Measurements from ENCODE around the gene AK8. TPM values are rescaled to one million over a fixed set of nuclear protein-coding genes. Genes with fewer than 3 reads are reported as not detected.

AK8 gene
- total and polyA plus RNA-seq, 2 of the 4 experiments (the other 2 are of a cell fraction): under 0.01 to 0.09 TPM

DNA sequence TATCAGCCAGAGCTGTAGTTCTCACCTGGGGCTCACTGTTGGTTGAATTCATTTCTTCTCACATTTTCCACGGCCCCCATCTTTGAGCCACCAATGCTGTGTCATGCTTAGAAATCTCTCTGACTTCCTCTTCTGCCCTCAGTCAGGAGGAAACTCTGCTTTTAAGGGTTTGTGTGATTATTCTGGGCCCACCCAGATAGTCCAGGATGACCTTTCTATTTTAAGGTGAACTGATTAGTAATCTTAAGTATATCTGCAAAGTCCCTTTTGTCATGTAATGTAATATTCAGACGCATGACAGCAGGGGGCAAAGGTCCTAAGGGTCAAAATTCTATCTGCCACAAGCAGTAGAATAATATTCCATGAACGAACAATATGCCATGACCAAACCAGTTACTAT, 88.4 kb downstream of the AK8 start:
- no peak for DNase-seq
- no peak for TF ChIP-seq SMC3 (IDR thresholded peaks at IDR 0.05; ENCODE audit: low read depth, low read length)
- no peak for TF ChIP-seq CEBPB (IDR thresholded peaks at IDR 0.05; ENCODE audit: low read depth, low read length)
- no peak for TF ChIP-seq BHLHE40 (IDR thresholded peaks at IDR 0.05; ENCODE audit: low read depth, low read length)
- POLR2A ChIA-PET (ENCODE audit: unreplicated experiment): no interaction called here

More for the DNA sequence above, 88.4 kb downstream of the AK8 start:
- Histone ChIP-seq H2AFZ (replicated peaks; ENCODE audit: low read length, poor library complexity) (no peak overlapping the region), H3K27ac (ENCODE audit: insufficient read depth, low read length) (no peak overlapping the region), H2BK15ac (ENCODE audit: low read depth, low read length) (no peak overlapping the region), H2BK20ac (ENCODE audit: low read depth, low read length) (no peak overlapping the region), H3K79me1 (ENCODE audit: low read depth in 1 of 2, low read length in 2 of 2) (no peaks in the 10 kb centered on the region), H2AK9ac (replicated peaks; ENCODE audit: low read depth, low read length, poor library complexity) (no peak overlapping the region), H2BK5ac (ENCODE audit: low read depth, low read length, poor library complexity, severe bottlenecking) (no peak overlapping the region), H2AK5ac (ENCODE audit: low read depth, low read length) (no peak overlapping the region), H3K14ac (replicated peaks; ENCODE audit: low read depth, low read length) (no peak overlapping the region), H2BK120ac (ENCODE audit: low read depth, low read length) (no peak overlapping the region), H3K4me1 (ENCODE audit: control insufficient read depth, insufficient read depth, low read length) (no peaks in the 10 kb centered on the region), H3K9me3 (ENCODE audit: control insufficient read depth, insufficient read depth, low read length) (no peaks in the 10 kb centered on the region), H3K9ac (ENCODE audit: low read depth, low read length) (no peak overlapping the region), H3K4me3 (ENCODE audit: insufficient read depth, low read depth, low read length) (no peak overlapping the region), H3K4ac (ENCODE audit: low read depth, low read length) (no peak overlapping the region), H3K23ac (ENCODE audit: low read depth, low read length) (no peak overlapping the region), H3K9me1 (ENCODE audit: insufficient read depth, low read length) (no peaks in the 10 kb centered on the region), H3K56ac (ENCODE audit: extremely low read depth, insufficient read depth, low read length) (no peak overlapping the region), H4K8ac (ENCODE audit: low read depth in 2 of 2, low read length in 2 of 2) (no peak overlapping the region), H4K91ac (ENCODE audit: insufficient read depth, low read depth, low read length) (no peak overlapping the region), H3K36me3 (ENCODE audit: control insufficient read depth, insufficient read depth, low read length) (no peaks in the 10 kb centered on the region), H3K4me2 (ENCODE audit: low read depth, low read length) (no peak overlapping the region), H3K18ac (ENCODE audit: low read depth, low read length) (no peak overlapping the region), H4K5ac (ENCODE audit: low read depth, low read length) (no peak overlapping the region), H3K27me3 (ENCODE audit: control insufficient read depth, insufficient read depth, low read length) (peaks cover 26% of the 10 kb centered on the region), H4K20me1 (ENCODE audit: insufficient read depth, low read length) (no peaks in the 10 kb centered on the region)
- no TSS peak for BruUV-seq (replicated peaks)
- CTCF ChIA-PET: no interaction called here
- no CpG with 5 or more reads among the region's 3 CpGs for WGBS, 2 experiments (ENCODE audit: extremely low coverage in 2 of 2, insufficient read length in 1 of 2)
- in situ Hi-C loops (cut with MboI; ENCODE audit: low sequenced_read_pairs): no loop called here
- ATAC-seq (ENCODE audit: low read depth): no peak
- intact Hi-C loops (cut with micrococcal nuclease): no loop called here
- dilution Hi-C loops (cut with HindIII; ENCODE audit: low sequenced_read_pairs, unreplicated experiment): no loop called here

All from IMR-90 (cell line).